ENCODE data around the gene RMND5B. TPM values are rescaled to one million over a fixed set of nuclear protein-coding genes. Genes with fewer than 3 reads are reported as not detected.

Gene RMND5B
- total RNA-seq, 6 experiments from 2014 or later: 14.4 to 23.5 (median 20.9) TPM

- no peak overlapping the region for H3K27ac ChIP-seq
- H3K9me3 ChIP-seq: no peaks in the 10 kb centered on the region
- no peaks in the 10 kb centered on the region for H3K36me3 ChIP-seq
- H3K4me3 ChIP-seq: no peak overlapping the region
- DNase-seq (no peak), ATAC-seq (peak in 1 of 4 donors; percentile 19)
- no peaks in the 10 kb centered on the region for H3K27me3 ChIP-seq
- TF ChIP-seq CTCF (IDR thresholded peaks at IDR 0.05): no peak
- no peak for TF ChIP-seq POLR2A (IDR thresholded peaks at IDR 0.05)
- 26% methylated on average over 3 of the region's 4 CpGs for WGBS (ENCODE audit: insufficient coverage, low coverage, low lambda C conversion rate, missing lambda C conversion rate)
- no peaks in the 10 kb centered on the region for H3K4me1 ChIP-seq
- intact Hi-C loops (cut with DNase I): no loop called here
These were observed 51.5 kb downstream of the RMND5B start for GRCh38 chr5:178182158-178182876.

GRCh38 chr5:178186427-178186826, 55.6 kb downstream of the RMND5B start:
- intact Hi-C loops (cut with DNase I): no loop called here
- Histone ChIP-seq H3K27me3 (no peaks in the 10 kb centered on the region), H3K27ac (no peak overlapping the region), H3K9me3 (no peaks in the 10 kb centered on the region), H3K36me3 (no peaks in the 10 kb centered on the region), H3K4me3 (no peak overlapping the region), H3K4me1 (no peaks in the 10 kb centered on the region)
- 73% methylated on average over 6 of the region's 6 CpGs for WGBS (ENCODE audit: insufficient coverage, low coverage, low lambda C conversion rate, missing lambda C conversion rate)
- ATAC-seq: no peak
- TF ChIP-seq POLR2A (IDR thresholded peaks at IDR 0.05) (no peak), CTCF (IDR thresholded peaks at IDR 0.05) (no peak)
- DNase-seq: no peak

- DNase-seq (no peak), ATAC-seq (peak in 1 of 4 donors; percentile 44)
- Histone ChIP-seq H3K27ac (no peak within 1 kb of the TSS), H3K27me3 (no peaks in the 10 kb centered on the region), H3K36me3 (no peaks in the 10 kb centered on the region), H3K4me1 (peaks cover 0 to 3% (median 0%) of the 10 kb centered on the region in 4 donors), H3K4me3 (no peak within 1 kb of the TSS), H3K9me3 (no peaks in the 10 kb centered on the region)
- 82% methylated on average over 3 of the region's 27 CpGs for WGBS (ENCODE audit: insufficient coverage, low coverage, low lambda C conversion rate, missing lambda C conversion rate)
- intact Hi-C loops (cut with DNase I): no loop called here
- TF ChIP-seq POLR2A (IDR thresholded peaks at IDR 0.05): no peak
- no peak for TF ChIP-seq CTCF (IDR thresholded peaks at IDR 0.05)
These were observed 56.2 kb downstream of the RMND5B start, which contains the start of gene GMCL2 for GRCh38 chr5:178187014-178187413. GMCL2 (minus strand) TSS chr5:178187371; CDS start chr5:178187299, 72 bp downstream.

GRCh38 chr5:178189433-178189832, 58.6 kb downstream of the RMND5B start:
- ATAC-seq: peak in 3 of 4 donors; percentile 7 to 39 (median 23)
- H3K36me3 ChIP-seq: no peaks in the 10 kb centered on the region
- no peak overlapping the region for H3K27ac ChIP-seq
- WGBS (ENCODE audit: insufficient coverage, low coverage, low lambda C conversion rate, missing lambda C conversion rate): 0% methylated on average over 1 of the region's 2 CpGs
- H3K4me3 ChIP-seq: no peak overlapping the region
- no peak for DNase-seq
- TF ChIP-seq POLR2A (IDR thresholded peaks at IDR 0.05) (no peak), CTCF (IDR thresholded peaks at IDR 0.05) (no peak)
- H3K4me1 ChIP-seq: peaks cover 0 to 9% (median 0%) of the 10 kb centered on the region in 4 donors
- intact Hi-C loops (cut with DNase I): no loop called here
- no peaks in the 10 kb centered on the region for H3K9me3 ChIP-seq
- no peaks in the 10 kb centered on the region for H3K27me3 ChIP-seq

Data from right lobe of liver (tissue), 6 donors.